H1 (cell line): ENCODE results near the gene MACROH2A1.
A peak's percentile ranks its signal among the peaks of the same experiment; 100 is the strongest.

Experiments used
- CHD1 ChIP-seq: IDR thresholded peaks from 2 replicates; pipeline ENCODE4 v1.6.1; 2012; ENCODE audit warnings: low read depth, low read length, improper control_type of control experiment
- CTCF ChIP-seq, 3 experiments: IDR thresholded peaks; 1 replicate in 2 of 3; 2 replicates in 1 of 3; pipeline versions ENCODE4 v1.5.1 to v1.6.1; 2011; ENCODE audit warnings: low read length in 3 of 3, mild to moderate bottlenecking in 3 of 3, inconsistent platforms in 2 of 3, low read depth in 1 of 3, moderate library complexity in 1 of 3; ENCODE audit not compliant: insufficient read depth in 1 of 3; ENCODE audit errors: control extremely low read depth in 1 of 3
- NRF1 ChIP-seq: IDR thresholded peaks from 2 replicates; pipeline ENCODE4 v1.6.1; 2011; ENCODE audit warnings: mild to moderate bottlenecking, low read depth, low read length, improper control_type of control experiment
- POLR2AphosphoS5 ChIP-seq: IDR thresholded peaks from 2 replicates; pipeline ENCODE4 v1.6.1; 2011; ENCODE audit warnings: low read depth, low read length
- RAD21 ChIP-seq, 2 experiments: IDR thresholded peaks in 1 of 2; conservative IDR thresholded peaks in 1 of 2; 2 replicates each; pipeline ENCODE4 v1.6.1; 2011; ENCODE audit warnings: low read depth in 2 of 2, low read length in 2 of 2, improper control_type of control experiment in 1 of 2, inconsistent platforms in 1 of 2, mild to moderate bottlenecking in 1 of 2, moderate library complexity in 1 of 2
- SRF ChIP-seq: IDR thresholded peaks from 2 replicates; pipeline ENCODE4 v1.6.1; 2011; ENCODE audit warnings: mild to moderate bottlenecking, low read depth, low read length, moderate library complexity
- ZNF274 ChIP-seq: IDR thresholded peaks from 2 replicates; pipeline ENCODE4 v1.7.0; 2012; ENCODE audit warnings: low read length, borderline replicate concordance; ENCODE audit errors: extremely low read depth

- peak; percentile 61 to 74 (median 74) for TF ChIP-seq CTCF (IDR thresholded peaks at IDR 0.05; ENCODE audit: control extremely low read depth in 1 of 3, insufficient read depth in 1 of 3, low read depth in 1 of 3, low read length in 3 of 3)
- no peak for TF ChIP-seq ZNF274
- no peak for TF ChIP-seq NRF1
- no peak for TF ChIP-seq CHD1
- TF ChIP-seq SRF: no peak
- TF ChIP-seq RAD21 (IDR thresholded peaks at IDR 0.05 in 1 of 2, conservative IDR thresholded peaks at IDR 0.05 in 1 of 2; ENCODE audit: low read depth in 2 of 2, low read length in 2 of 2): peak; percentile 65 to 78
- TF ChIP-seq POLR2AphosphoS5: no peak
Observed at GRCh38 chr5:135319928-135320606, 79.0 kb downstream of the MACROH2A1 start.
